OCI-LY1 (cell line): ENCODE data around the gene HSPA9.
A peak's percentile ranks its signal among the peaks of the same experiment; 100 is the strongest.

ENCODE experiments used
- H2AFZ ChIP-seq: fragments of 200-600 bp; sonication (generic), shearing (Covaris generic); 2 replicates; pipeline ENCODE4 v1.6.0; 2014; ENCODE audit warnings: antibody characterized with exemption, mild to moderate bottlenecking, low read length
- H3F3A ChIP-seq: fragments of 200-600 bp; sonication (generic), shearing (Covaris generic); 2 replicates; pipeline ENCODE4 v1.6.0; 2014; ENCODE audit warnings: mild to moderate bottlenecking, antibody characterized with exemption, low read length, moderate library complexity; ENCODE audit not compliant: insufficient read depth
- H3K27ac ChIP-seq: fragments of 200-600 bp; sonication (generic); 2 replicates; pipeline ENCODE4 v1.5.1; 2014; ENCODE audit warnings: low read length, mixed run types, mild to moderate bottlenecking, low read depth; ENCODE audit not compliant: poor library complexity, severe bottlenecking
- H3K27me3 ChIP-seq: fragments of 200-600 bp; sonication (generic); 2 replicates; pipeline ENCODE4 v1.6.0; 2014; ENCODE audit warnings: antibody characterized with exemption, mild to moderate bottlenecking, low read length, moderate library complexity; ENCODE audit not compliant: insufficient read depth
- H3K36me3 ChIP-seq: fragments of 200-600 bp; sonication (generic); 2 replicates; pipeline ENCODE4 v1.6.1; 2014; ENCODE audit warnings: mild to moderate bottlenecking, antibody characterized with exemption, low read length, moderate library complexity, mixed read lengths; ENCODE audit not compliant: insufficient read depth
- H3K4me1 ChIP-seq: fragments of 200-600 bp; sonication (generic); 2 replicates; pipeline ENCODE4 v1.5.1; 2014; ENCODE audit warnings: mild to moderate bottlenecking, low read length, moderate library complexity; ENCODE audit not compliant: insufficient read depth, severe bottlenecking
- H3K4me2 ChIP-seq: fragments of 200-600 bp; sonication (generic), shearing (Covaris generic); 2 replicates; pipeline ENCODE4 v1.6.1; 2014; ENCODE audit warnings: low read length
- H3K4me3 ChIP-seq: fragments of 200-600 bp; sonication (generic); 2 replicates; pipeline ENCODE4 v1.5.1; 2014; ENCODE audit warnings: low read length, low read depth, mild to moderate bottlenecking, mixed read lengths; ENCODE audit not compliant: poor library complexity, severe bottlenecking
- H3K79me2 ChIP-seq: fragments of 200-600 bp; shearing (Covaris generic); 2 replicates; pipeline ENCODE4 v1.6.1; 2016; ENCODE audit warnings: mixed run types, low read length, mixed read lengths; ENCODE audit not compliant: insufficient read depth
- H3K9ac ChIP-seq: fragments of 200-600 bp; sonication (generic), shearing (Covaris generic); 2 replicates; pipeline ENCODE4 v1.6.1; 2014; ENCODE audit warnings: mild to moderate bottlenecking, low read length, mixed read lengths
- H3K9me2 ChIP-seq: fragments of 200-600 bp; sonication (generic), shearing (Covaris generic); 2 replicates; pipeline ENCODE4 v1.6.1; 2014; ENCODE audit warnings: low read depth, mild to moderate bottlenecking, low read length, mixed read lengths
- H3K9me3 ChIP-seq: fragments of 200-600 bp; shearing (Covaris generic); 2 replicates; pipeline ENCODE4 v1.6.1; 2014; ENCODE audit warnings: low read length, mixed read lengths
- H4K20me1 ChIP-seq: fragments of 200-600 bp; sonication (generic), shearing (Covaris generic); 2 replicates; pipeline ENCODE4 v1.6.0; 2016; ENCODE audit warnings: mild to moderate bottlenecking, low read length; ENCODE audit not compliant: insufficient read depth
- CTCF ChIP-seq: fragments of 200-600 bp; sonication (generic), shearing (Covaris generic); IDR thresholded peaks from 2 replicates; pipeline ENCODE4 v1.5.1; 2017; ENCODE audit warnings: mild to moderate bottlenecking, antibody characterized with exemption, low read length, moderate library complexity, mixed read lengths
- EZH2 ChIP-seq: fragments of 200-600 bp; sonication (generic), shearing (Covaris generic); IDR thresholded peaks from 2 replicates; pipeline ENCODE4 v1.8.0; 2017; ENCODE audit warnings: borderline replicate concordance, mixed run types, mild to moderate bottlenecking, antibody characterized with exemption, low read length, moderate library complexity, mixed read lengths

Gene HSPA9

GRCh38 chr5:138573223-138573622 lies 2.0 kb downstream of the HSPA9 start:
- Histone ChIP-seq H3K4me3 (peak overlapping the region; percentile 85), H3K27ac (no peak overlapping the region), H4K20me1 (no peaks in the 10 kb centered on the region; the same call in 1 of the 2 replicates), H3F3A (no peaks in the 10 kb centered on the region), H2AFZ (no peak overlapping the region), H3K27me3 (no peaks in the 10 kb centered on the region), H3K4me2 (no peak overlapping the region), H3K9ac (no peak overlapping the region), H3K4me1 (peaks cover 28% of the 10 kb centered on the region), H3K36me3 (peaks cover 64% of the 10 kb centered on the region), H3K9me3 (no peaks in the 10 kb centered on the region), H3K79me2 (peaks cover 26% of the 10 kb centered on the region), H3K9me2 (no peaks in the 10 kb centered on the region)
- no peak for TF ChIP-seq EZH2
- TF ChIP-seq CTCF, result no peak

GRCh38 chr5:138570871-138571270 lies 4.3 kb downstream of the HSPA9 start:
- Histone ChIP-seq H3K79me2 (peaks cover 36% of the 10 kb centered on the region), H3K4me2 (no peak overlapping the region), H2AFZ (no peak overlapping the region), H3K27ac (no peak overlapping the region), H3F3A (no peaks in the 10 kb centered on the region), H3K36me3 (peaks cover 88% of the 10 kb centered on the region), H3K9me3 (no peaks in the 10 kb centered on the region), H3K9me2 (no peaks in the 10 kb centered on the region), H4K20me1 (no peaks in the 10 kb centered on the region; the same call in 1 of the 2 replicates), H3K4me3 (no peak overlapping the region), H3K27me3 (no peaks in the 10 kb centered on the region), H3K9ac (no peak overlapping the region), H3K4me1 (peaks cover 12% of the 10 kb centered on the region)
- no peak for TF ChIP-seq CTCF
- TF ChIP-seq EZH2, result no peak

DNA sequence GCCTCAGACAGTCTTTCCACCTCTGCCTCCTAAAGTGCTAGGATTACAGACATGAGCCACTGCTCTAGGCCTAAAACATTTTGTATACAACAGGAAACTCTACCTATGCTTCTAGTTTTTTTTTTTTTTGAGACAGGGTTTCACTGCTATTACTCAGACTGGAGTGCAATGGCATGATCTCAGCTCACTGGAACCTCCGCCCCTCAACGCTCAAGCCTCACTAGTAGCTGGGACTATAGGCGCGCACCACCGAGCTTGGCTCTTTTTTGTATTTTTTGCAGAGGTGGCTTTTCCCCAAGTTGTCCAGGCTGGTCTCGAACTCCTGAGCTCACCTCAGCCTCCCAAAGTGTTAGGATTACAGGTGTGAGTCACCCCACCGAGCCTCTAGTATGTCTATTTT lies 5.4 kb downstream of the HSPA9 start:
- H3K4me2 ChIP-seq, result no peak overlapping the region
- no peaks in the 10 kb centered on the region for H3K9me3 ChIP-seq
- H3K9ac ChIP-seq, result no peak overlapping the region
- no peaks in the 10 kb centered on the region; the same call in 1 of the 2 replicates for H4K20me1 ChIP-seq
- H3K4me1 ChIP-seq, result peaks cover 11% of the 10 kb centered on the region
- no peak overlapping the region for H3K27ac ChIP-seq
- no peak overlapping the region for H3K4me3 ChIP-seq
- H3K79me2 ChIP-seq, result peaks cover 38% of the 10 kb centered on the region
- H3K9me2 ChIP-seq, result no peaks in the 10 kb centered on the region
- no peaks in the 10 kb centered on the region for H3K27me3 ChIP-seq
- peaks cover 96% of the 10 kb centered on the region for H3K36me3 ChIP-seq
- H3F3A ChIP-seq, result no peaks in the 10 kb centered on the region
- no peak overlapping the region for H2AFZ ChIP-seq
- TF ChIP-seq CTCF, result no peak
- no peak for TF ChIP-seq EZH2
